Common myeloid progenitor, CD34-positive (primary cell): Measurements from ENCODE around the gene TEX26.
"Not testable (repeated sequence)": the region's sequence is repeated elsewhere in the genome, so short reads cannot be mapped to it uniquely, and the experiment has no call there.

ENCODE experiments used
- CTCF ChIA-PET: fragments of 350-600 bp; sonication (Branson Sonifier 250); formaldehyde crosslinking; loops from one replicate; lab custom pipeline; 2021; ENCODE audit warnings: antibody characterized with exemption; lab: Charles Lee
- POLR2A ChIA-PET: fragments of 350-600 bp; sonication (Branson Sonifier 250); formaldehyde crosslinking; loops from one replicate; lab custom pipeline; 2021; ENCODE audit warnings: antibody characterized with exemption; lab: Charles Lee
- DNase-seq, 3 donors: peaks; one replicate each; pipeline versions ENCODE4 v3.0.0 to v3.0.0-alpha.2; 2013
- H3K27ac ChIP-seq, 2 experiments: 1 replicate in 1 of 2; 2 replicates in 1 of 2; pipeline ENCODE4 v1.7.0; 2013; ENCODE audit warnings: inconsistent platforms in 2 of 2, low read length in 2 of 2, mild to moderate bottlenecking in 2 of 2, low read depth in 1 of 2, moderate library complexity in 1 of 2; ENCODE audit not compliant: severe bottlenecking in 2 of 2, insufficient read depth in 1 of 2, poor library complexity in 1 of 2
- H3K27me3 ChIP-seq, 5 experiments: replicated peaks in 2 of 5; 1 replicate in 3 of 5; 2 replicates in 2 of 5; pipeline versions ENCODE4 v1.6.1 to v1.7.0; 2013; ENCODE audit warnings: low read length in 4 of 5, mild to moderate bottlenecking in 2 of 5, moderate library complexity in 2 of 5, inconsistent platforms in 1 of 5; ENCODE audit not compliant: insufficient read depth in 5 of 5, control insufficient read depth in 4 of 5
- H3K36me3 ChIP-seq, 4 experiments: 1 replicate in 2 of 4; 2 replicates in 2 of 4; pipeline versions ENCODE4 v1.6.1 to v1.7.0; 2013; ENCODE audit warnings: low read length in 3 of 4, control low read depth in 1 of 4, mild to moderate bottlenecking in 1 of 4; ENCODE audit not compliant: control insufficient read depth in 4 of 4, insufficient read depth in 4 of 4
- H3K4me1 ChIP-seq, 4 experiments: 1 replicate in 3 of 4; 2 replicates in 1 of 4; pipeline versions ENCODE4 v1.6.1 to v1.7.1; 2013; ENCODE audit warnings: low read length in 3 of 4, mild to moderate bottlenecking in 3 of 4, control low read depth in 1 of 4, inconsistent platforms in 1 of 4, moderate library complexity in 1 of 4; ENCODE audit not compliant: control insufficient read depth in 4 of 4, insufficient read depth in 4 of 4; ENCODE audit errors: control extremely low read depth in 1 of 4
- H3K4me3 ChIP-seq, 7 experiments: 1 replicate in 4 of 7; 2 replicates in 3 of 7; pipeline versions ENCODE4 v1.5.1 to v1.7.0; 2013; ENCODE audit warnings: mild to moderate bottlenecking in 7 of 7, low read length in 6 of 7, moderate library complexity in 6 of 7, inconsistent platforms in 2 of 7, low read depth in 2 of 7, control low read depth in 1 of 7; ENCODE audit not compliant: insufficient read depth in 4 of 7, control insufficient read depth in 1 of 7; ENCODE audit errors: extremely low read depth in 1 of 7
- H3K9me3 ChIP-seq, 5 experiments: 1 replicate in 4 of 5; 2 replicates in 1 of 5; pipeline versions ENCODE4 v1.6.1 to v1.7.1; 2013; ENCODE audit warnings: low read length in 4 of 5, mild to moderate bottlenecking in 2 of 5, inconsistent platforms in 1 of 5, low read depth in 1 of 5, moderate library complexity in 1 of 5; ENCODE audit not compliant: control insufficient read depth in 4 of 5, insufficient read depth in 2 of 5; ENCODE audit errors: control extremely low read depth in 1 of 5
- WGBS: methylation state at CpG from one replicate; pipeline ENCODE4 v1.1.5; 2013; ENCODE audit not compliant: insufficient coverage; 5-methylcytosine and 5-hydroxymethylcytosine counted together

TEX26 gene

DNA sequence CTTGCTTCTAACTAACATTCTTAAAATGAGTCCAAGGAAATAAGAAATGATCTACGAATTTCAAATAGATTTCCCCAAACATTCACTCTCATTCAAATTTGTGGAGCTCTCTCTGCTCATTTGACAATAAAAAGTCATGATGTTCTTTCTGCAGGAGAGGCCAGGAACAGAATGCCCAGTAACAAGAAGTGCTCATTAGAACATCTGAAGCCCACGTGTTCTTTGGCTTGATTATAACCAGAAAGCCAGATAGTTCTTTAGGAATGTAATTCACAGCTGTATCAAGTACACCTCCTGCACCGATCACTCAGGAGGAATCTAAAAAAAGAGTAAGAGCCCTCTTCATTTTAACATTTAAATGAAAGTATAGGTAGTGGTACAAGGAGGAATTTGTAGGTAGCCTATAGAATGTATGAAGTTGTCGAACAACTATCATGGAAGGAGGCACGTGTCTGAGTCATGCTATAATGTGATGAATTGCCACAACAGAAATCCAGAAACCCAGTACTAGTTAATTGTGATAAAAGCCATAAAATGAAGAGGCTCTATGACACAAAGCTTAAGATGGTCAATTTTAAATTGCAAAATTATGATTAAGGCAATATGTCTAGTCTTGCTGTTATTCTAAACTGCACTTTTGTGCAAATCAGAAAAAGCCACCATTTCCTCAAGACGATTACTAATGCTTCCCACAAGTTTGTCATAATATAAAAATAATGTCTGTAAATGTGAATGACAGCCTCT lies 13.6 kb upstream of the TEX26 start:
- WGBS, result 93% methylated on average over 2 of the region's 6 CpGs
- H3K4me1 ChIP-seq, result peaks cover 0 to 7% (median 2%) of the 10 kb centered on the region in 4 experiments
- DNase-seq, result no peak
- ChIA-PET POLR2A (no interaction called here), CTCF (no interaction called here)
- no peak overlapping the region for H3K27ac ChIP-seq
- no peaks in the 10 kb centered on the region for H3K36me3 ChIP-seq
- no peak overlapping the region for H3K4me3 ChIP-seq
- H3K9me3 ChIP-seq, result no peaks in the 10 kb centered on the region
- peaks cover 0 to 4% (median 0%) of the 10 kb centered on the region in 5 experiments for H3K27me3 ChIP-seq

DNA sequence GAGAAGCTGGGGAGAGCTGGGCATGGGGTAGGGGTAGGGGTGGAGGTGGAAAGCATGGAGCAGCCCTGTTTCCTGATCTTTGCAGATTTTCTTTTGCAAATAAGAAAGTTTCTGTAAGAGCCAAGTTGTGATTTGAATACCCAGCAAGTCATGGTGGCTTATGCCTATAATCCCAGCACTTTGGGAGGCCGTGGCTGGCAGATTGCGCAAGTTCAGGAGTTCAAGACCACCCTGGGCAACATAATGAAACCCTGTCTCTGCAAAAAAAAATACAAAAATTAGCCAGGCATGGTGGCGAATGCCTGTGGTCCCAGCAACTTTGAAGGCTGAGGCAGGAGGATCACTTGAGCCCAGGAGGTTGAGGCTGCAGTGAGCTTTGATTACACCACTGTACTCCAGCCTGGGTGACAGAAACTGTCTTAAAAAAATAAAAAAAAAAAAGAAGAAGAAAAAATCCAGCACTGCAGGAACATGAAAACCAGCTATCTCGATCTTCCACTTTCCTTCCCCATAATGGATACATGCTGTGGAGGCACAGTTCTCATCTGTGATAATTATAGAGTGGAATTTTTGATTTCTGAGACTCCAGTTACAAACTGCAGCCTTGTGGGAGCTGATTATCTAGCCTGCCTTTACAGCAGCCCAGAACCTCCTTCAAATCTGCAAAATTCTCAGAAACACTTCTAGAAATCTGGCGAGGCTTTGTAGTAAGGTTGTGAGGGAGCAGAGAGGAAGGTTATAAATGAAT lies 12.1 kb upstream of the TEX26 start:
- no peaks in the 10 kb centered on the region for H3K4me1 ChIP-seq
- no peaks in the 10 kb centered on the region for H3K9me3 ChIP-seq
- CTCF ChIA-PET, result no interaction called here
- no peak for DNase-seq
- H3K27ac ChIP-seq, result no peak overlapping the region
- POLR2A ChIA-PET, result no interaction called here
- WGBS, result 90% methylated on average over 2 of the region's 5 CpGs
- H3K27me3 ChIP-seq, result peaks cover 0 to 6% (median 0%) of the 10 kb centered on the region in 5 experiments
- H3K4me3 ChIP-seq, result no peak overlapping the region
- no peaks in the 10 kb centered on the region for H3K36me3 ChIP-seq

DNA sequence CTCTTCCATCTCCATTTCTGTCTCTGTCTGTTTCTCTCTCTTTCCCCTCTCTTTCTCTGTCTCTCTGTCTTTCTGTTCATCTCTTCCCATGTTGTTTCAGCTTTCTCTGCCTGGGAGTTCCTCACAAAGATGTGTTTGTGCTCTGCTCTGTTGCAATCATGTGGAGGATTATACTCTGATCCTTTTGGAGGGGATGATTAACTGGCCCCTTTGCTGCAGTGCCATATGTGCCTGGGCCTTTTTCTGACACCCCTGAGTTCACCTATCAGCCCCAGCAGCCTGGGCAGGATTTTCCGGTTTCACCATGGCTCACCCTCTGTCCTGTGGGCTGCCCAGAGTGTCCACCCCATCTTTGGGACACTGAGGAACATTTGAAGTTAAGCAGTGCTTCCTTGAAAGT lies 9.0 kb upstream of the TEX26 start:
- no peaks in the 10 kb centered on the region for H3K36me3 ChIP-seq
- no peak overlapping the region for H3K4me3 ChIP-seq
- DNase-seq, result no peak
- POLR2A ChIA-PET, result no interaction called here
- CTCF ChIA-PET, result no interaction called here
- 100% methylated on average over 1 of the region's 1 CpG for WGBS
- H3K27ac ChIP-seq, result no peak overlapping the region
- peaks cover 0 to 10% (median 0%) of the 10 kb centered on the region in 5 experiments for H3K27me3 ChIP-seq
- H3K9me3 ChIP-seq, result no peaks in the 10 kb centered on the region
- H3K4me1 ChIP-seq, result no peaks in the 10 kb centered on the region

DNA sequence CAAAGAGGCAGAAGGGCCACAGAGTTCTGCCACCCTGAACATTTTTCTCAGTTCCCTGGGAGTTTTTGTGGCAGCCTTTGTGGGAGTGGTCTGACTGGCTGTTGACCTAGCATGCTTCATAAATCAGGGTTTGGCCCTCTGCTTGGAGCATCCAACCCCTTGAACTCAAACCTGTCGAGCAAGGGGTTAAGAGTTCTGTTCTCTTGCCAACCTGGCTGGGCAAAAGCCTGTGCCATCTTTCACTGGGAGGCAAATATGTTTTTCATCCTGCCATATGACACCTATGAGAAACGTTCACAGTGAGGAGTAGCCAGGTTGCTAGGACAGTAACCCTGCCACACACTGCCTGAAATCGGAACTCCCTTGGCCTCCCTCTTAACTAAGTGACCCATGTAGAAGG lies 7.7 kb upstream of the TEX26 start:
- 100% methylated on average over 2 of the region's 3 CpGs for WGBS
- H3K27ac ChIP-seq, result no peak overlapping the region
- POLR2A ChIA-PET, result no interaction called here

DNA sequence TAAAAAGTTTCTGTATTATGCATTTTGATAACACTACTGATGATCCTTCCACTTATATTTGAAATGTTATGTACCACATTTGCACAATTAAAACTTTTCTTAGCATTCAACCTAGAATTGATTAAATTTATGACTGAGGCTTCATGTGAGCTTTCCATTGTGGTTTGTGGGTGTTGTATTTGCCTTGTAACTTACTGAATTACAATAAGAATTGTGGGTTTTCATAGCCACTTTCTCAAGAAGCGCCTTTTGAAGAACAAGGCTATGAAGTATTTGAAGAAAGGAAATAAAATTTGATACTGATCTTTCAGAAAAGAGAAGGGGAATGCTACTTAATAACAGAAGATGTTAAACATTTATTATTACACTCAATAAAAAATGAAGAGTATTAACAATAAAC lies 7.0 kb upstream of the TEX26 start:
- no peak overlapping the region for H3K4me3 ChIP-seq
- H3K36me3 ChIP-seq, result no peaks in the 10 kb centered on the region
- H3K4me1 ChIP-seq, result no peaks in the 10 kb centered on the region
- 50% methylated on average over 1 of the region's 1 CpG for WGBS
- POLR2A ChIA-PET, result no interaction called here
- no peak for DNase-seq
- CTCF ChIA-PET, result no interaction called here
- no peaks in the 10 kb centered on the region for H3K9me3 ChIP-seq
- H3K27ac ChIP-seq, result no peak overlapping the region
- H3K27me3 ChIP-seq, result peaks cover 0 to 8% (median 0%) of the 10 kb centered on the region in 5 experiments

More for the DNA sequence above, 7.7 kb upstream of the TEX26 start:
- no peak for DNase-seq
- Histone ChIP-seq H3K27me3 (peaks cover 0 to 8% (median 0%) of the 10 kb centered on the region in 5 experiments), H3K36me3 (no peaks in the 10 kb centered on the region), H3K4me3 (no peak overlapping the region), H3K4me1 (no peaks in the 10 kb centered on the region), H3K9me3 (no peaks in the 10 kb centered on the region)
- CTCF ChIA-PET, result no interaction called here

DNA sequence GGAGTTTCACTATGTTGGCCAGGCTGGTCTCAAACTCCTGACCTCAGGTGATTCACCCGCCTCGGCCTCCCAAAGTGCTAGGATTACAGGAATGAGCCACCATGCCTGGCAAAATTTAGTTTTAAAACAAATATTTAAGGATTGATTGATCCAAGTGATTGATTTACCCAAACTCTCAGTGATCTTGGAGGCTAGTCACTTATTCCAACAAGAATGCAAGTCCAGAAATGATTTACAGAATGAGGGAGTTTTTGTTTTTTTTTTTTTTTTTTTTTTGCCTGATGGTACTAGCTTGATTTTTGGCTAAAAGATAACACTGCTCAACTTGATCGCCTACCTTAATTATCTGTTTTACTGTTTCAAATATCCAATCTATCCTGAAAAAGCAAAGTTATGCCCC lies 5.7 kb upstream of the TEX26 start:
- no peaks in the 10 kb centered on the region for H3K4me1 ChIP-seq
- no peak overlapping the region for H3K27ac ChIP-seq
- DNase-seq, result no peak
- no peaks in the 10 kb centered on the region for H3K36me3 ChIP-seq
- WGBS, result no CpG with 5 or more reads among the region's 3 CpGs
- peaks cover 0 to 8% (median 0%) of the 10 kb centered on the region in 5 experiments for H3K27me3 ChIP-seq
- ChIA-PET POLR2A (no interaction called here), CTCF (no interaction called here)
- H3K9me3 ChIP-seq, result no peaks in the 10 kb centered on the region
- no peak overlapping the region for H3K4me3 ChIP-seq

DNA sequence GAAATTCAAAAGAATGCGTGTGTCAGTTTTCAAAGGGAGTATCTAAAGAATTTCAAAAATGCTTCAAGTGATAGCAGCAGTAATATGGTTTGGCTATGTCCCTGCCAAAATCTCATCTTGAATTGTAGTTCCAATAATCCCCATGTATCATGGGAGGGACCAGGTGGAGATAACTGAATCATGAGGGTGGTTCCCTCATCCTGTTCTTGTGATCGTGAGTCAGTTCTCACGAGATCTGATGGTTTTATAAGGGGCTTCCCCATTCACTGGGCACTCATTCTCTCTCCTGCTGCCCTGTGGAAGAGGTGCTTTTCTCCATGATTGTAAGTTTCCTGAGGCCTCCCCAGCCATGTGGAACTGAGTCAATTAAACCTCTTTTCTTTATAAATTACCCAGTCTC lies 5.3 kb upstream of the TEX26 start:
- POLR2A ChIA-PET, H3K4me3 ChIP-seq, H3K9me3 ChIP-seq, H3K4me1 ChIP-seq, CTCF ChIA-PET, H3K27ac ChIP-seq, DNase-seq, H3K36me3 ChIP-seq: not testable (repeated sequence)
- H3K27me3 ChIP-seq, result peaks cover 0 to 10% (median 4%) of the 10 kb centered on the region in 5 experiments
- WGBS, result 100% methylated on average over 2 of the region's 3 CpGs
